AG20443 (cell line): ENCODE measurements around the gene ARID2.

Experiments used
- DNase-seq: peaks from one replicate; pipeline ENCODE4 v3.0.0; 2012; ENCODE audit warnings: low spot score, mixed read lengths

Gene ARID2

GRCh38 chr12:45933504-45933903 lies 204.0 kb downstream of the ARID2 start:
- DNase-seq = no peak

- no peak for DNase-seq
Measured at GRCh38 chr12:45934956-45935355, 205.4 kb downstream of the ARID2 start.

GRCh38 chr12:45938566-45938965 lies 209.1 kb downstream of the ARID2 start:
- no peak for DNase-seq

GRCh38 chr12:45939759-45940158 lies 210.3 kb downstream of the ARID2 start:
- no peak for DNase-seq

- peak; percentile 9 for DNase-seq
Measured at GRCh38 chr12:45944771-45945170, 215.3 kb downstream of the ARID2 start.

GRCh38 chr12:45946435-45946834 lies 216.9 kb downstream of the ARID2 start:
- DNase-seq = no peak

GRCh38 chr12:45948546-45948945 lies 219.0 kb downstream of the ARID2 start:
- DNase-seq = no peak
